ENCODE data around the gene EXTL2. TPM values are rescaled to one million over a fixed set of nuclear protein-coding genes. Genes with fewer than 3 reads are reported as not detected.
"Not testable (repeated sequence)": the region's sequence is repeated elsewhere in the genome, so short reads cannot be mapped to it uniquely, and the experiment has no call there.

The EXTL2 gene
- total RNA-seq, 1 experiment from 2014 or later: 20.2 TPM

DNA sequence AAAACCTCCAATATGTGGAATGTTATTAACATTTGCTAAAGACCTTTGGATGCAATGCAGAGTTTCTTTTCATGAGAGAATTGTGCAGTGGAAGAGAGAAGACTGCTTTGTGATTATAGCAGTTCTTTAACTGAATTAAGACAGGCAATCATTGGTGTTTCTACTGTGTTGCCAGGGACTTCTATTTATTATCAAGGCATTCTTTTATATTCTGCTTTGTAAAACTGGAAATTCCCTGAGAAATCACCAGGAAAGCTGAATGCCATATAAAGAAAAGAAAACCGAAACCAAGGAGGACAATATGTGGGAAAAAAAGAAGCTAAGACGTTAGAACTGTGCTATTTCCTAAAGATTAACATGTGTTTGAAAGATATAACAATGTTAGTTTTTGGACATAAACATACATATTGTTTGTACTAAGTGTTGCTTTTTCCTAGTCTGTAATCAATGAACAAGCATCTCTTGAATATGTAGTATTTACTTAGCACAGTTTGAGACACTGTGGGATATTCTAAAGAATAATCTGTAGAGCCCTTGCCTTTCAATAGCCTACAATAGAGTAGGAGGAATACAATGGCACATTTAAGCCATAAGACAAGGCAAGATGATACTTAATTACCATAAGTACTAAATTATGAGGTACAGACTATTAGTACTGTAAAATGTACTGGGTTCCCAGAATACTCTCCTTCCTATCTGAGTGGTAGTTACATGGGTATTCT, 47.1 kb downstream of the EXTL2 start:
- Histone ChIP-seq H3K27me3 (ENCODE audit: insufficient read depth, low read depth) (no peaks in the 10 kb centered on the region), H3K4me3 (no peak overlapping the region), H3F3A (ENCODE audit: insufficient read depth, low read depth) (no peaks in the 10 kb centered on the region), H3K4me2 (no peak overlapping the region; the same call in 1 of the 2 replicates), H3K79me2 (ENCODE audit: low read depth) (no peaks in the 10 kb centered on the region), H4K20me1 (ENCODE audit: insufficient read depth) (no peaks in the 10 kb centered on the region), H3K9me2 (ENCODE audit: insufficient read depth) (no peaks in the 10 kb centered on the region), H3K4me1 (replicated peaks; ENCODE audit: insufficient read depth) (no peaks in the 10 kb centered on the region), H3K27ac (no peak overlapping the region), H2AFZ (peak overlapping the region; percentile 35; the same call in 1 of the 2 replicates), H3K9me3 (ENCODE audit: insufficient read depth, low read depth) (no peaks in the 10 kb centered on the region; the same call in 1 of the 2 replicates), H3K36me3 (ENCODE audit: low read depth) (no peaks in the 10 kb centered on the region)
- DNase-seq: no peak
- ChIA-PET CTCF (no interaction called here), POLR2A (ENCODE audit: unreplicated experiment) (no interaction called here)
- BruUV-seq (replicated peaks): no TSS peak
- intact Hi-C loops (cut with micrococcal nuclease; ENCODE audit: unreplicated experiment): no loop called here
- TF ChIP-seq, protein P1, sequence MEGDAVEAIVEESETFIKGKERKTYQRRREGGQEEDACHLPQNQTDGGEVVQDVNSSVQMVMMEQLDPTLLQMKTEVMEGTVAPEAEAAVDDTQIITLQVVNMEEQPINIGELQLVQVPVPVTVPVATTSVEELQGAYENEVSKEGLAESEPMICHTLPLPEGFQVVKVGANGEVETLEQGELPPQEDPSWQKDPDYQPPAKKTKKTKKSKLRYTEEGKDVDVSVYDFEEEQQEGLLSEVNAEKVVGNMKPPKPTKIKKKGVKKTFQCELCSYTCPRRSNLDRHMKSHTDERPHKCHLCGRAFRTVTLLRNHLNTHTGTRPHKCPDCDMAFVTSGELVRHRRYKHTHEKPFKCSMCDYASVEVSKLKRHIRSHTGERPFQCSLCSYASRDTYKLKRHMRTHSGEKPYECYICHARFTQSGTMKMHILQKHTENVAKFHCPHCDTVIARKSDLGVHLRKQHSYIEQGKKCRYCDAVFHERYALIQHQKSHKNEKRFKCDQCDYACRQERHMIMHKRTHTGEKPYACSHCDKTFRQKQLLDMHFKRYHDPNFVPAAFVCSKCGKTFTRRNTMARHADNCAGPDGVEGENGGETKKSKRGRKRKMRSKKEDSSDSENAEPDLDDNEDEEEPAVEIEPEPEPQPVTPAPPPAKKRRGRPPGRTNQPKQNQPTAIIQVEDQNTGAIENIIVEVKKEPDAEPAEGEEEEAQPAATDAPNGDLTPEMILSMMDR (conservative IDR thresholded peaks at IDR 0.05): no peak
- no peak for TF ChIP-seq EZH2 (IDR thresholded peaks at IDR 0.05; ENCODE audit: low read depth)

DNA sequence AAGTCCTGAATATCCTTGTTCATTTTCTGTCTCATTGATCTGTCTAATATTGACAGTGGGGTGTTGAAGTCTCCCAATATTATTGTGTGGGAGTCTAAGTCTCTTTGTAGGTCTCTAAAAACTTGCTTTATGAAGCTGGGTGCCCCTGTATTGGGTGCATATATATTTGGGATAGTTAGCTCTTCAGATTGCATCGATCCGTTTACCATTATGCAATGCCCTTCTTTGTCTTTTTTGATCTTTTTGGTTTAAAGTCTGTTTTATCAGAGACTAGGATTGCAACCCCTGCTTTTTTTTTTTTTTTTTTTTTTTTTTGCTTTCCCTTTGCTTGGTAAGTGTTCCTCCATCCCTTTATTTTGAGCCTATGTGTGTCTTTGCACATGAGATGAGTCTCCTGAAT, 51.5 kb downstream of the EXTL2 start:
- POLR2A ChIA-PET (ENCODE audit: unreplicated experiment); CTCF ChIA-PET; H3K27ac ChIP-seq: not testable (repeated sequence)

DNA sequence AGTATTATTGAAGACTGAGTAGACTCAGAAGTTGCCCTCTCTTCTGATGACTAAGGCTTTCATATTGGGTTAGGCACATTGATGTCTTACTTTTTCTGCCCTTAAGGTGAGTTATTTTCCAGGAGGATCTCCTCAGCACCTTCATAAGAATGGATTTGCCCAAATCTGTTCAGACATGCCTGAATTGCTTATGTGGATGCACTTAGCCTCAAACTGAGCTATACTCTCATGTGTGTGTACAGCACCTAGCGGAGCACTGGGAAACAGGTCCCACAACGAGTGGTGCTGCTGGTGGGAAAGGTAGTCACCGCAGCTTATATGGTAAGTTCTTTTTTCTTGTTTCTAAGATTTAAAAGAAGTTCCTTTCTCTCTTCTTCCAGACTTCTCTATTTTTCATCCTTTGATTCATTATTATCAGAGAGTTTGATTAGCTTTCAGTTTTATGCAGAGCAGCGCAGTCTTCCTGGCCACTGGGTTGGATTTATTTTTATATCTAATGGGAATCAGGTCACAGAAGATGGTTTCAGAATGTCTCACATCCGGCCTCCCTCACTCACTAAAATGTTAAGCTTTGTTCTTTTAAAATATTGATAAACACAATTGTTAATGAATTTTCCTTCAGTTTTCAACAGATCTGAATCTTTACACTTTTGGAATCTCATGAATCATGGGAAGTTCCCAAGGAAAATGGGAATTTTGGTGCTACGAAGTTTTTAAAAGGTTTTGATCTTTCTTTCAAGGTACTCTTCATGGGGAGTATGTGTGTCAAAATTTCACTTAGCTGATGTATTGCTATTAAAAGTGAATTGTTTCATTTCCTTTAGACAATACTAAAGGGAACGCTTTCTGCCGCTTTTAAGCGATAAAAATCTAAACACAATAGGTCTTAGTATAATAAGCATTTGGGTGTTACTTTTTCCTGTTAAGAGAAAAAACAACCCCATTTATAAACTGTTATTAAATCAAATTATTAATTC, 58.5 kb downstream of the EXTL2 start:
- Histone ChIP-seq H3K27ac (no peak overlapping the region), H3K4me3 (no peak overlapping the region), H3K27me3 (ENCODE audit: insufficient read depth, low read depth) (no peaks in the 10 kb centered on the region), H3K79me2 (ENCODE audit: low read depth) (no peaks in the 10 kb centered on the region), H2AFZ (no peak overlapping the region), H3K9me2 (ENCODE audit: insufficient read depth) (no peaks in the 10 kb centered on the region; the same call in 1 of the 2 replicates), H3F3A (ENCODE audit: insufficient read depth, low read depth) (no peaks in the 10 kb centered on the region), H3K4me1 (replicated peaks; ENCODE audit: insufficient read depth) (no peaks in the 10 kb centered on the region), H3K9me3 (ENCODE audit: insufficient read depth, low read depth) (no peaks in the 10 kb centered on the region), H3K4me2 (no peak overlapping the region), H3K36me3 (ENCODE audit: low read depth) (no peaks in the 10 kb centered on the region), H4K20me1 (ENCODE audit: insufficient read depth) (no peaks in the 10 kb centered on the region)
- DNase-seq: no peak
- ChIA-PET POLR2A (ENCODE audit: unreplicated experiment) (no interaction called here), CTCF (no interaction called here)
- BruUV-seq (replicated peaks): no TSS peak
- intact Hi-C loops (cut with micrococcal nuclease; ENCODE audit: unreplicated experiment): no loop called here
- TF ChIP-seq, protein P1 (conservative IDR thresholded peaks at IDR 0.05): no peak
- no peak for TF ChIP-seq EZH2 (IDR thresholded peaks at IDR 0.05; ENCODE audit: low read depth)

More for the DNA sequence above, 51.5 kb downstream of the EXTL2 start:
- DNase-seq; H3K79me2 ChIP-seq (ENCODE audit: low read depth); H3K4me3 ChIP-seq; H3F3A ChIP-seq (ENCODE audit: insufficient read depth, low read depth); intact Hi-C loops (cut with micrococcal nuclease; ENCODE audit: unreplicated experiment); H3K4me2 ChIP-seq; H3K9me2 ChIP-seq (ENCODE audit: insufficient read depth); H3K9me3 ChIP-seq (ENCODE audit: insufficient read depth, low read depth); H3K27me3 ChIP-seq (ENCODE audit: insufficient read depth, low read depth); H3K36me3 ChIP-seq (ENCODE audit: low read depth); H2AFZ ChIP-seq; BruUV-seq (replicated peaks); H3K4me1 ChIP-seq (replicated peaks; ENCODE audit: insufficient read depth); H4K20me1 ChIP-seq (ENCODE audit: insufficient read depth): not testable (repeated sequence)
